Stimulated activated CD4-positive, alpha-beta T cell treated with anti-CD3 and anti-CD28 coated beads, Interleukin-4, amount 100 ng/mL, for 24 hours (primary cell): ENCODE results near the gene LRIG1.
"Not testable (repeated sequence)": the region's sequence is repeated elsewhere in the genome, so short reads cannot be mapped to it uniquely, and the experiment has no call there.

ENCODE experiments used
- DNase-seq: peaks from one replicate; pipeline ENCODE4 v3.0.0-alpha.2; 2020

The LRIG1 gene

GRCh38 chr3:66438046-66438445 lies 62.8 kb downstream of the LRIG1 start:
- DNase-seq, result no peak

- no peak for DNase-seq
These were observed 63.4 kb downstream of the LRIG1 start for GRCh38 chr3:66437341-66437929.

- DNase-seq, result no peak
These were observed 64.8 kb downstream of the LRIG1 start for GRCh38 chr3:66435989-66436388.

GRCh38 chr3:66434726-66435125 lies 66.1 kb downstream of the LRIG1 start:
- DNase-seq, result no peak

- no peak for DNase-seq
These were observed 67.4 kb downstream of the LRIG1 start for GRCh38 chr3:66433522-66433782.

- no peak for DNase-seq
These were observed 67.9 kb downstream of the LRIG1 start for GRCh38 chr3:66432767-66433521.

GRCh38 chr3:66432041-66432766 lies 68.6 kb downstream of the LRIG1 start:
- no peak for DNase-seq

- no peak for DNase-seq
These were observed 69.3 kb downstream of the LRIG1 start for GRCh38 chr3:66431494-66431893.

GRCh38 chr3:66430876-66431275 lies 69.9 kb downstream of the LRIG1 start:
- DNase-seq, result no peak

- DNase-seq, result no peak
These were observed 72.1 kb downstream of the LRIG1 start for GRCh38 chr3:66428733-66429132.

GRCh38 chr3:66427951-66428474 lies 72.8 kb downstream of the LRIG1 start:
- no peak for DNase-seq

- DNase-seq, result no peak
These were observed 73.5 kb downstream of the LRIG1 start for GRCh38 chr3:66427352-66427751.

GRCh38 chr3:66426135-66426534 lies 74.7 kb downstream of the LRIG1 start:
- DNase-seq, result no peak

- DNase-seq, result no peak
These were observed 75.2 kb downstream of the LRIG1 start for GRCh38 chr3:66425576-66426114.

- no peak for DNase-seq
These were observed 75.8 kb downstream of the LRIG1 start for GRCh38 chr3:66425032-66425431.

- peak; percentile 16 for DNase-seq
These were observed 77.0 kb downstream of the LRIG1 start for GRCh38 chr3:66423791-66424190.

GRCh38 chr3:66421893-66422292 lies 78.9 kb downstream of the LRIG1 start:
- DNase-seq, result not testable (repeated sequence)

GRCh38 chr3:66421144-66421543 lies 79.7 kb downstream of the LRIG1 start:
- DNase-seq, result not testable (repeated sequence)

- no peak for DNase-seq
These were observed 81.8 kb downstream of the LRIG1 start for GRCh38 chr3:66419036-66419435.

GRCh38 chr3:66418475-66418931 lies 82.3 kb downstream of the LRIG1 start:
- no peak for DNase-seq

GRCh38 chr3:66416556-66417304 lies 84.1 kb downstream of the LRIG1 start:
- DNase-seq, result no peak

- no peak for DNase-seq
These were observed 84.9 kb downstream of the LRIG1 start for GRCh38 chr3:66415867-66416428.

GRCh38 chr3:66414846-66415245 lies 86.0 kb downstream of the LRIG1 start:
- DNase-seq, result no peak
